GM12865 (cell line): Measurements from ENCODE around the gene NCOA5.

Experiments used
- DNase-seq: peaks from one replicate; pipeline ENCODE4 v3.0.0; 2010; ENCODE audit warnings: low read depth
- H3K4me3 ChIP-seq: 2 replicates; pipeline ENCODE4 v1.5.1; 2011; ENCODE audit warnings: mild to moderate bottlenecking, low read depth, low read length, control low read depth
- TF ChIP-seq, protein P1 (sequence below): IDR thresholded peaks from 2 replicates; pipeline ENCODE4 v1.5.1; 2011; ENCODE audit warnings: low read length, control low read depth, low read depth, inconsistent platforms; ENCODE audit not compliant: insufficient read depth; ENCODE audit errors: missing control alignments

Gene NCOA5

DNA sequence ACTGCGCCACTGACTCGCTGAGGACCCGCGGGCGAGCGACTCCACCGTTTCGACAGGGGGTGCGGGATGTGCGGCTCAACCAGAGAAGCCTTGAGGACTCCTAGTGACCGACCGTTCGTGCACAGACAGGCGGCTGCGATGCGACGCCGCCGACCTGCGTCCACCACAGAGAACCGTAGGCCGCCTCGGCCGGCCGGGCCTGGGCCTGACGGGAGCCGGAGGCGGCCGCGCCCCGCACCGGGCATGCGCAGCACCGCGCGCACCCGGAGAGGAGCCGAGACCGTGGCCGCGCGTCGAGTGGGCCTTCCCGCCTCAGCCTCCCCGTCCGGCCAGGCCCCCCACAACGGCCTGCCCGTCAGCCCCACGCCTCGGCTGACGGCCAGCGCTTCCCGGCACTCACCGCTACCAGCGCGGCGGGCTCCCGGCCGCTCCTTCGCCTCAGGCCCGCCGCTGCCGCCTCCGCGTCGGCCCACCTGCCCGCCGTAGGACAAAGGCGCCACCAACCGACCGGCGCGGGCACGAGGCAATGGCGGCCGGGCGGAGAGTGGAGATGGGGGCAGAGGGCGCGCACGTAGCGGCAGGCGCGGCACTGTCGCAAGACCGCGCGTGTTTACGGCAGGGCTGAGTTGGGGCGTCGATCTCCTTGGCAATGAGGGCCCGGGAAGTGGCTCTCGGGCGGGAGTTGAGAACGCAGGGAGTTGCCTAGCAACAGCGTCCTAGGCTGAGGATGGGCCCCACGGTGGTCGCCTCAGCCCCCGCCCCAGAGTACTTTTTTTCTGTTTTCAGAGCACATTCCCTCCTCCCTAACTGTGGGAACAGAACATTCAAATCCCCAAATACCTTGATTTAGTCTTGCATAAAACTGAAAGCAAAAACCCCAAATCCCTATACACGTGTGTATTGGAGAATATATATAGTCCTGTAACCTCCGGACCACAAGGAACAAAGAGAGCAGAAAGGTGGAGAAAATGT lies at the start of gene NCOA5:
TSS of gene NCOA5 (minus strand) at position 546 of the 972 bp plus-strand sequence. CDS start 10,538 bp downstream, outside the sequence.
- peak; percentile 98 for DNase-seq
- H3K4me3 ChIP-seq = peak within 1 kb of the TSS; percentile 89
- TF ChIP-seq, protein P1, sequence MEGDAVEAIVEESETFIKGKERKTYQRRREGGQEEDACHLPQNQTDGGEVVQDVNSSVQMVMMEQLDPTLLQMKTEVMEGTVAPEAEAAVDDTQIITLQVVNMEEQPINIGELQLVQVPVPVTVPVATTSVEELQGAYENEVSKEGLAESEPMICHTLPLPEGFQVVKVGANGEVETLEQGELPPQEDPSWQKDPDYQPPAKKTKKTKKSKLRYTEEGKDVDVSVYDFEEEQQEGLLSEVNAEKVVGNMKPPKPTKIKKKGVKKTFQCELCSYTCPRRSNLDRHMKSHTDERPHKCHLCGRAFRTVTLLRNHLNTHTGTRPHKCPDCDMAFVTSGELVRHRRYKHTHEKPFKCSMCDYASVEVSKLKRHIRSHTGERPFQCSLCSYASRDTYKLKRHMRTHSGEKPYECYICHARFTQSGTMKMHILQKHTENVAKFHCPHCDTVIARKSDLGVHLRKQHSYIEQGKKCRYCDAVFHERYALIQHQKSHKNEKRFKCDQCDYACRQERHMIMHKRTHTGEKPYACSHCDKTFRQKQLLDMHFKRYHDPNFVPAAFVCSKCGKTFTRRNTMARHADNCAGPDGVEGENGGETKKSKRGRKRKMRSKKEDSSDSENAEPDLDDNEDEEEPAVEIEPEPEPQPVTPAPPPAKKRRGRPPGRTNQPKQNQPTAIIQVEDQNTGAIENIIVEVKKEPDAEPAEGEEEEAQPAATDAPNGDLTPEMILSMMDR = peak; percentile 23

DNA sequence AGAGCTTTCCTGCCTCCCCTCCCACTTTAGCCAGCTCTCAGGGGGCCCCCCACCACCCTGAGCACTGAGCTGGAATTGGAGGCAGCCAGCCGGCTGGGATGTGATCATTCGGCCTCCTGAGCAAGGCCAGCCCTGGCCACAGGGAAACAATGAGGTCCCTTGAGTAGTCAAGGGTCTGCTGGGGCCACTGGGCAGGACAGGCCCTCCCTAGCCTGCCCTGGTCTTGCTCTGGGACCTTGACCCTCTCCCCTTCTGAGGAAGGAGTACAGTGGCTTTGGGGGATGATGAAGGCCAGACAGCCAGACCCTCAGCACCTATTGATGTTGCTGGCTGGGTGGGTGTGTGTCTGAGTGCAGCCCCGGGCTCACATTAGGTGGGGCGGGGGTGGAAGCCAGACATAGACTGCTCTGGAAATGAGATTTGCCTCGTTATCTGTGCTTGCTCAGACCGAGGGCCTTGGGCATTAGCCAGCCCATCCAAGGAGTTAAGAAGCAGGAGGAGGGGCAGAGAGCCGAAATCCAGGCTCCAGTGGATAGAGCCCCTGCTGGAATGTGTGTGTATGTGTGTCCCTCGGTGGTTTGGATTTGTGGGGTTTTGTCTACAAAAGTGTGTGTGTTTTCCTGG lies 49.6 kb upstream of the NCOA5 start:
- TF ChIP-seq, protein P1 = no peak
- H3K4me3 ChIP-seq = no peak overlapping the region
- DNase-seq = no peak

DNA sequence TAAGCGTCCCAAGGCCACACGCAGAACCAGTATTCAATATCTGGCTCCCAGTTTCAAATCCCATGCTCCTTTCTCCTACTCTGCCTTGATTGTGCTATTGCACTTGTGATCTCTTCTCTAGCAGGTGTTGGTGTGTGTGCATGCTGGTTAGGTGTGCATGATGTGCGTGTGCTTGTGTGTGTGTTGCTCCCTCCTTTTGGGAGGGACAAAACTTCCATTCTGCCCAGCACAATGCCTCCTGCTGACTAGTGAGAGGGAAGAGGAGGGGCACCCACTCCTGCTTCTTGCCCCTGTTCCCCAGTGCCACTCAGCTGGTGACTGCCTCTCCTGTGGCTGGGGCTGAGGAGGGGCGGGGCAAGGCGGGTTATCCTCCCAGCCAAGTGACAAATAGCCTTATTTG lies 48.1 kb upstream of the NCOA5 start:
- H3K4me3 ChIP-seq = no peak overlapping the region
- TF ChIP-seq, protein P1 = no peak
- DNase-seq = no peak

DNA sequence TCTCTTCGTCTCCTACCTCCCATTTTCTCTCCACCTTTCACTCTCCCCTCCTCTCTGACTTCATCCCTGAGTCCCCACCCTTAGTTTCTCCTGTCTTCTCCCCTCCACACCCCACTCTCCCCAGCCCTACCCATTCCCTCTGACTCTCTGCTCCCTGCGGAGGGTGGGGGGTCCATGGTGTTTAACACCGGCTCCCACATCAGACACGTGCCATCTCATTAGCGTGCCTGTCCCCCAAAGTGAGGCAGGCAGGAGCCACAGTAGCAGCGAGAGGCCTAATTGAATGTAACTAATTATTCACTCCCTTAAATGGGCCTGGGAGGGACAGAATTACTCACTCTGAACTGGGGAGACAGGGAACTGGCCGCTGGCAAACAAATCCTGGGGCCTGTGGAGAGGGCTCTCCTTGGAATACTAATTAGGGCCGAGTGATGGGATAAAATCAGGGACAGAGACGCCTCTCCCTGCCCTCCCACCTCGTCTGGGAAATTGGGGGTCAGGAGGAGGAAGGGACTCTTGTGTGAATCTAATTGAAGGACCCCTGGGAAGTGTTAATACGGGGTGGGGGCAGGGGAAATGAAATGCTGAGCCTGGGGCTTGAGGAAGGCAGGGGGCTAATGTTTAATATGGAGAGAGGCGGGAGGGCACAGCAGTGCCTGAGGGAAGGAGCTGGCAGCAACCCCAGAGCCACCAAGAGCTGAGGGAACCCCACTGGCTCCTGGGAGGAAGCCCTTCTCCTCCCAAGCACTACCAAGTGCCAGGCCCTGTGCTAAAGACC lies 46.3 kb upstream of the NCOA5 start:
- no peak for DNase-seq
- TF ChIP-seq, protein P1 = no peak

DNA sequence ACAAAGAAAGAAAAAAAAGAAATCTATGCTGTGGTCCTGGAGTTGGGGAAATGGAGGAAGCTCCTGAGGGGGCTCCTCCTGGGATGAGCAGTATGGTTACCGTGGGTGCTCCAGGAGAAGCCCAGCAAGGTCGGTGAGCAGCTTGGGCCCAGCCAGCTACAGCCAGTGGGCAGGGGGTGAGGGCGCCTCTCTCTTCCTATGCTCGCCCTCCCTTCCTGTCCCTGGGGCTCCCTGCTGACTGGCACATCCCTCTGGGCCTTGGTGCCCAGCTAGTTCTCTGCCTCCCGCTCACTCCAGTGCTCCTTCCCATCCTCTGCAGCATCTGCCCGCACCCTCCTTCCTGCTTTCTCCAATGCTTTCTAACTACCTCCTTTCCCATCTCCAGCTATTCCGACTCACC lies 45.0 kb upstream of the NCOA5 start:
- TF ChIP-seq, protein P1 = no peak
- no peak overlapping the region for H3K4me3 ChIP-seq
- DNase-seq = no peak

More for the DNA sequence above, 46.3 kb upstream of the NCOA5 start:
- no peak overlapping the region for H3K4me3 ChIP-seq

DNA sequence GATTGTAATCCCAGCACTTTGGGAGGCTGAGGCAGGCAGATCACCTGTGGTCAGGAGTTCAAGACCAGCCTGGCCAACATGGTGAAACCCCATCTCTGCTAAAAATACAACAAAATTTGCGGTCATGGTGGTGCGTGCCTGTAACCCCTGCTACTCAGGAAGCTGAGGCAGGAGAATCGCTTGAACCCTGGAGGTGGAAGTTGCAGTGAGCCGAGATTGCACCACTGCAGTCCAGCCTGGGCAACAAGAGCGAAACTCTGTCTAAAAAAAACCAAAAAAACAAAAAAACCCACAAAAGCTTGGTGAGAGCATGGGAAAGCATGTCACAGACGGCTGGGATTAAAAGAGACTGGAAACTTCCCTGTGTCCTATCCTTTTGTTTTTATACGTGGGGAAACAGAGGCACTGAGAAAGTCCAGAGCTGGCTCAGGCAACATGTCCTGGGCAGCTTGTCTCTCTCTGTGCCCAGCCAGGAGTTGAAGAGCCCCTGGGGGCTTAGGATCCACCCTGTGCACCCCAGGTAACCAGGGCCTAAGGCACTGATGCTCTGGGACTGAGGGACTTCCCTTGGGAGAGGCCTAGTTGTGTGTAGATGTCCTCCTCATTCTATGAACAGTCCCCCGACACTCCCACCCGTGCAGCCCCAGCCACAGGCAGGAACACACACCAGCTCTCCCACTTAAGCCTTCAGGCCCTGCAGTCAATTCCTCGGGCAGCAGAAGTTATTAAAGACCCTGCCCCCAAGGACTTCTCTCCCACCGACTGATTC lies 44.3 kb upstream of the NCOA5 start:
- no peak overlapping the region for H3K4me3 ChIP-seq
- DNase-seq = no peak
- TF ChIP-seq, protein P1 = no peak
